ENCODE results near the gene PLEKHA7.

PLEKHA7 gene

DNA sequence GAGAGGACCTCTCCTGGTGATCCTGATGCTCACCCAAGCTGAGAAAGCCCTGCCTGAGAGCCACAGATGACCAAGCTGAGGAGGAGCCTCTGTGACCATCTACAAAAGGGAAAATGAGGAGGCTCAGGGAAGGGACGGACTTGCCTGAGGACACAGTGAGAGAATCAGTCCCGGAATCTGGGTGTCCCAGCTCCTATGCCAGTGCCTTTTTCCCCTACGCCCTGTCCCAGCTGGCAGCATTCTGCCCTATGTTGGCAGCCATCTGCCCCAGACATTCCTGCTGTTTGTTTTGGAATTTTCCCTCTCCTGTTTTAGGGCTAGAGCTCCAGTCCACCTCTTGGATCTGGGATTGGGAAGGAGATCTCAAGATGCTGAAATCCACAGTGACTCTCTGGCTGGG, 221.2 kb downstream of the PLEKHA7 start:
- no peak for DNase-seq (ENCODE audit: low read depth in 2 of 3, low spot score in 2 of 3)

DNA sequence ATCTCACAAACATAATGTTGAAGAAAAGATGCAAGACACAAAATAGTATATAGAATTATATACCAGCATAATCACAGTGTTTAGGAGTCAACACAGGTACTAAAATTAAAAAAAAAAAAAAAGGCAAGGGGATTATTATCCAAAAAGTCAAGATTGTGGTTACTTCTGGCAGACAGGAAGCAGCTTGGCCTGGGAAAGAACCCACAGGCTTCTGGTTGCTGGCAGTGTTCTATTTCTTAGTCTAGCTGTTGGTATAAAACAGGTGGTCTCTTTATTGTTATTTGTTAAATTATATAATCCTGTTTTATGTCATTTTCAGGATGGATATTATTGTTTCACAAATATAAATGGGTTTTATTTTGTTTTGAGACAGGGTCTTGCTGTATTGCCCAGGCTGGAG, 221.8 kb downstream of the PLEKHA7 start:
- no peak for DNase-seq (ENCODE audit: low read depth in 2 of 3, low spot score in 2 of 3)

DNA sequence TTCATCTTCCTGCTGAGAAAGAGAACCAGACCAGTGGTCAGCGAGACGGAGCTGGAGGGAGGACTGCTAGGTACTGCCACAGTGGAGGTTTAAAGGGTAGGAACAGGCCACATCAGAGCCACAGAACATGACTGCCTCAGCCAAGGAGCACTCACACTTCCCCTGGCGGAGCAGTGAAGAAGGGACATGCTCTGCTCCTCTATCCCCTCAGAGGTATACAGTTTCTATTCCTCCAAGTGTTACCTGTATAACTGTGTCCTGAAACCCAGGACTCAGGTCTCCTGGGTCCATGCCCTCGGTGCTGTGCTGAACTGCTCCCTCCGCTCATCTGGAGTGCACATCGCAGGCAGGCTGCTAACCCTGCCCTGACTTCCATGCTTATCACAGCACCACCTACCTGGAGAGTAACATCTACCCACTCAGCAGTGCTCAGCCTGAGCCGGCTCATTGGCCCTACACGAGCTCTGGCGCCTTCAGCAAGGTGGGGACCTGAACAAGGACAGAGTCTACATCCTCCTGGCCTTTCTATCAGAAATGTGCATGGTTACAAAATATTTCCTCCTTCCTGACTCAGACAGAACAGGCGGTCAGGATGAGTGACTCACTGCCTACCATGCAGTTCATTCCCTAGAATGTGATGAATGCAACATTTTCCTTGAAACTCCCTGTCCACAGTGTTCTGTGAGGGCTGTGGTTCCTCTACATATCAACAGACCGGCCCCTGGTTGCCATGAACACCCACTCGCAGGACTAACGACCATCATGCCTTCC, 222.8 kb downstream of the PLEKHA7 start:
- DNase-seq (ENCODE audit: low read depth in 2 of 3, low spot score in 2 of 3), result no peak

DNA sequence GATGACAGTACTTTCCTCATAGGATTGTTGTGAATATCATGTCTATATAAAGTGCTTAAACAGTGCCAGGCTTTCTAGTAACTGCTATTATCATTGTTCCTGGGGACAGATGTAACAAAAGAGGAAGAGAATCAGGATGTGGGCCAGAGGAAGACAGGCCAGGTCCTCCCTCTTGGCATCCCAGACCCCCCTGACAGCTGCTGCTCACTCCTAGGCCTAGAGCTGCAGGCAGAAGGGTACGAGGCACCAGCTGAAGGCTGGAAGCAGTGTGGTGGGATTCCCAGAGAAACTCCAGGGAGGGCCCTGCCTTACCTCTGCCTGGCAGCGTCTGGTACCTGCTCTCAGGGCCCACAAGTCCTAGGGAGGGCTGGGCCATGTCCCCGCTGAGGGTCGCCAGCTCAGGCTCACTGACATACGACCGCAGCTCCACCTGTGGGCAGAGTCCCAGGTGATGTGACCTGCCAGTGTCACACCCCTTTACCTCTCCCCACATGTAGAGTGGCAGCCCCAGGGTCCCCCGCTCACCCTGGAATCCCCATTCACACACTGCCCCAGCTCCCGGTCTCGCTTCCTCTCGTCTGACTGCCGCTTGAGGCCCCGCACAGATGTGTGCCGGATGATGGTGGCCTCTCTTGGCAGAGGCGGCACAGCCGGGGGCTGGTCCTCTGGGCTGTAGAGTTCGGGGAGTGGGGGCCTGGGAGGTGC, 223.6 kb downstream of the PLEKHA7 start:
- no peak for DNase-seq (ENCODE audit: low read depth in 2 of 3, low spot score in 2 of 3)

DNA sequence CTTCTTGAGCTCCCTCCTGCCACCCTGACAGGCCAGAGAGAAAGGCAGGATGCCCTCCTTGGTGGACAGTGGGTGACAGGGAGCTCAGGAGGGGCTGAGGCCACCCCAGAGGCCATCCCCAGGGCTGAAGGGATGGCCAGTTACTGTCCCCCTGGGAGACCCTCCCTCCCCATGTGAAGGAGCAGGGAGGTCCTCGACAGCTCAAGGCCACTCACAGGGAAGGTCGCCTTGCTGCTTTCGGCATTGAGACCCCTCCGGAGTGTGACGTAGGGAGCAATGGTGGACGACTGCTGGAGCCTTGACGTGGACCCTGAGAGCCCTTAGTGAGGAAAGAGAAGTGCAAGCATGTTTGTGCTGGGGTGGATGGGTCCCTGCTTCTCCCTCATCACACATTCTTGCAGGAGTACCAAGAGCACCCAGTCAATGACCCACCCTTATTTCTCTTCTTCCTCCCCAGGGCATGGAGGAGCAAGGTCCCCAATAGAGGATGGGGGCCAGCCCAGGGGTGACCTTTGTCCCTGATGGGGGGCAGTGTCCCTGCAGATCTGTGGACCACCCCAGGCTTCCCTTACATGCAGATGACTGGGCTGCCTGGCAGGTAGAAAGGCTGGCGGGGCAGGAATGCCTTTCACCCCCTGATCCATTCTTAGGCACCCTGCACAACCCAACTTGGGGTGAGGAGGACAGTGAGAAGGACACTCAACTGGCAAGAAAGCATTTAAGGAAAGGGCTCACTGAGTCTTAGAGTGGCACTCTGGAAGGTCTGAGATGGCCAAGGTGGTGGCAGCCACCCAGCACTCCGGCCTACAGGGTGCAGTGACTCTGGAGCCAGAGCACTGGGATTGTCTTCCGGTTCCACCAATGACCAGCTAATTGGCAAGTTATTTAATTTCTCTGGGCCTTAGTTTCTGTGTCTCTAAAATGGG, 224.4 kb downstream of the PLEKHA7 start:
- no peak for DNase-seq (ENCODE audit: low read depth in 2 of 3, low spot score in 2 of 3)

DNA sequence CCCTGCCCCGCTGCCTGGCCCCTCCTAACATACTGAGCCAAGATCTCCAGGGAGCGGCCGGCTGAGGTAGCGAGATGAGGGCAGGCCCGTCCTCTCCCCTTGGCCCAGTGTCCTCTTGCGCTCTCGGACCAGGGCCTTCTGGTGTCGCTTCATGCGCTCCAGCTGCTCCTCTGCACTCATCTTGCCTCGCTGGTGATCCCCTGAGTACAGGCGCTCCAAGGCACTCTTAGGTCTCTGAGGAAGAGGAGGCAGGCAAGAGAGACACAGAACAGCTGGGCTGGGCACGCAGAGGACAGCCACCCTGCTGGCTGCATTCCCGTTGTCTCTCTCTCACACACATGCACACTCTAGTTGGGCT, 225.2 kb downstream of the PLEKHA7 start:
- no peak for DNase-seq (ENCODE audit: low read depth in 2 of 3, low spot score in 2 of 3)

DNA sequence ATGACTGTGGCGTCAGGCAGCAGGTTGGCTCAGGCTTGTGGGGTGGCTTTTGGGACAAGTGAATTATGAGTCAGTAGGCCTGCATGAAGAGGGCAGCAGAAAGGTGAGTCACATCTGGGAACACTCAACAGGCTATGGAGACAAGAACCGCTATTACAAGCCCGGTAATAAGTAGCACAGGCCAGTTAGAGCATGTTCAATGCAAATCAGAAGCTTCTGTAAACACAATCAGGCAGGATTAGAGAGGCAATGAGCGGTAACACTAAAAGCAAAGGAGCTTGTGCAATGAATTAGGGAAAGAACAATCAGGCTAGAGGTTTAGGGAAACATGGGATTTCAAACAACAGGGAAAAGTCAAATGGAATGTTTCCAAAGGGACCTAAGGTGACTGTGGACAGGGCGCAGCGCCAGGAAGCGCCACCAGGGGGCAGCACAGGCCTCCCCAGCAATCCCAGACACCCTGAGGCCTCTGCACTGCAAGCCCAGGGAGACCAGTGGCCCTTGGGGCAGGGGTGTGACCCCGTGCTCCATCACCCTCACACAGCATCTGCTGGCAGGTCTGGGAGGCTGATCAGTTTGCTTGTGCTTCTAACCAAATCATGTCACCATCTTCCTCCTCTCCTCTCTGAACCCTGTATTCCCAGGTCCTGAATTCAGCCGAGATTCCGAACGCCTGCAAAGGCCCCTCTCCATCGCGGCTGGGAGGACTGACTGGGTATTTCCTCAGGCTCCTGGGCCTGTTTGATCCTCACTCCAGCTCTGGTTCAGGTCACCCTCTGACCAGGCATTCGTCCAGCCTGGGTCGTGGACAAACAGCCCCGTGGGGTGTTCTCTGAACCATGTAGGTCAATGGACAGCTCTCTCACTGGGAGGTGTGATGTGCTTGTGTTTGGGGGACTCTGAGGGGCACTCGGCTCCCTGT, 225.8 kb downstream of the PLEKHA7 start:
- peak; percentile 14 to 55 (median 55) for DNase-seq (ENCODE audit: low read depth in 2 of 3, low spot score in 2 of 3)

DNA sequence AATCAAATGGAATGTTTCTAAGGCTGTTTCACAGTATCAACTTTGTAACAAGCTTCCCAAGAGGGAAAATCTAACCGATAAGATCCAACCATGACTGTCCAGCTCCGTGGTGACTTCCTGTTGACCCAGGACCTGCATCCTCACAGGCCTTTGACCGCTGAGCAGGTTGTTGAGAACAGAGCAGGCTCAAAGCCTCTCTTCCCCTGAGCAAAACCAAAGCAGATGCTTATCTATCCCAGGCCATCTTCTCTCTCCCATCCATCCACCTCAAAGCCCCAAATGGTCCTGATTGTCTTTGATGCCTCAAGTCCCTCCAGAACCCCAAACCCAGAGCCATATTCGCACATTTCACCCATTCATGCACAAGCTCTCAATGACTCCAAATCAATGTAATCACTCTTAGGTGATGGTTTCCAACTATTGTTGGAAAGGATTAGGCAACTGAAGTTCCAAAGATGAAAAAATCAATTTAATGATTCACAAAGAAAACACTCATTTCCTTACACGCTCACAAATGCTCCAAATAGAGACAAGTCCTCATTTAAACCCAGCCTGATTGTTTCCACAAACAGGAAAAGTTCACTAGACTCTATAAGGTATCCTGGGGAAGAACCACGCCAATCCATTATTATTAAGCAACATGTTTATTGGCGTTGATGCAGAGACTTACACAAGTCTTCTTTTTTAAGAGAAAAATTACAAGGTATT, 227.0 kb downstream of the PLEKHA7 start:
- no peak for DNase-seq (ENCODE audit: low read depth in 2 of 3, low spot score in 2 of 3)

DNA sequence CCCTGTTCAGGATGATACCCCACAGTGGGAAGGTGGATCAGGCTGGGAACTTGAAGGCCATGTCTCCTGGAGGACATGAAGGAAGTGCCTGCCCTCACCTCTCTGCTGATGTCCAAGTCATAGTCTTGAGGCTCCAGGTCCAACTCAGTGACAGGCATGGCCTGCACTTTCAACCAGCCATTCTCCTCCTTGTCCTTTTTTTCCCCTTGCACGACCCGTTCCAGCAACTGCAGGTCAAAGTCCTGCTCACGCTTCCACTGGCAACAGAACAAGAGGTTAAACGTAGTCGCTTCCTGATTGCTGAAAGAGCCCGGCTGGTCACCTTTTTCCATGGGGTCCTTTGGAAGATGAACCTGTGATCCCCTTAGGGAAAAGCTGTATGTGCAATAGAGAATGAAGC, 228.1 kb downstream of the PLEKHA7 start:
- DNase-seq (ENCODE audit: low read depth in 2 of 3, low spot score in 2 of 3), result no peak

DNA sequence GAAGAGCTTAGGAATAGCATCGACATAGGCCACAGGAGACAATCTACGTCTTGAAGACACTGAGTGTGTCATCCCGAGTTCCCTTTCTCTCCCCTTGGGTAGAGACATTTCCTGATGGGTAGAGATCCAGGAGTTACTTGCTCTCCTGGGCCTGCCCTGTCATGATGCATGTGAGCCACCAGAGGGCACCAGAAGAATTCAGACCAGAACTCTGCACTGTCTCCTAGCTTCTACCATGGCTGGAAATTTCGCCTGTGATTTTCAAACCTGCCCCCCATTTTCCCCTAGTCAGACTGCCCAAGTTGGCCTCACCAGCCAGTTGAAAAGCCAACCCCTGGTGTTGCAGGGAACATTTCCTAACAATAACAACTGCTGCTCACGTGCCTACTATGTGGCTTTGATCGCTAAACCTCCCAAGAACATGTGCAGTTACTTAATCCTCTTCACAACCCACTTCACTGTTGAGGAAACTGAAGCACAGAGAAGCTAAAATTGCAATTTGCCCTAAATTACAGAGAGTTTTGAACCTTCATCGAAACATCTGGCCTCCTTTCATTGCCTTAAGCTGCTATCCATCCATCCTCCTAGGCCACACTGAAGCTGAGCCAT, 228.6 kb downstream of the PLEKHA7 start:
- DNase-seq (ENCODE audit: low read depth in 2 of 3, low spot score in 2 of 3), result peak in 2 of 3 experiments; percentile 22 to 26

DNA sequence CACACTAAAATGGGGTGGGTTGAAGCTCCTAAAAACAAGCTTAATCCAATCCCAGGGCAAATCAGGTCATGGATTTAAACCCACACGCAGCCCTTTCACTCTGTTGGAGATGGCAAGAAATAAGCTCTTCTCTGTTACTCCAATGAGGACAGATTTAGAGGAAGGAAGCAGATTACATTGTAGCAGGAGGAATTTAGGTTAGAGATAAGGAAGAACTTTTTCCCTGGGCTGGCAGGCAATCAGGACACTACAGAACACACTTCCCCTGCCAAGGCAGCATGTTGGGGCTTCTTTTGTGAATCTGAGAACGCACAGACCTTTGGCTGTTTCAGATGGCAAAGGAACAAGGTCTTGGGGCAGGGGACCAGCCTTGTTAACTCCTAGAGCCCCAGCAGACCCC, 229.5 kb downstream of the PLEKHA7 start:
- DNase-seq (ENCODE audit: low read depth in 2 of 3, low spot score in 2 of 3), result no peak

DNA sequence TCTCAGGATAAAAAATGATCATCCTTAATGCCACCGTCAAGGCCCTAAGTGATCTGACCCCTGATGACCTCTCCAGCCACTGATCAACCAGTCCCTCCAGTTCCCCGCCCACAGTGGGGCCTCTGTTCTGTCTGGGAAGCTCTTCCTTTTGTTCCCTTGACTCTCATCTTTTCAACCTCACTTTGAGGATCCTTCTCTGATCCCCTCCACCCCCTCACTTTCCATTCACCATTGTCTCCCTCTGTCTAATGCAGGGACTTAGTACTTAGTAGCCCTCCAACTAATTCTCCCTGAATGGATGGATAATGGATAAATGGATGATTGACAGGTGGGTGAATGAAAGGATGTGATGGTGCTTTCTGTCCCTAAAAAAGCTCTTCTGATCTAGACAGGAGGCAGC, 230.1 kb downstream of the PLEKHA7 start:
- no peak for DNase-seq (ENCODE audit: low read depth in 2 of 3, low spot score in 2 of 3)

DNA sequence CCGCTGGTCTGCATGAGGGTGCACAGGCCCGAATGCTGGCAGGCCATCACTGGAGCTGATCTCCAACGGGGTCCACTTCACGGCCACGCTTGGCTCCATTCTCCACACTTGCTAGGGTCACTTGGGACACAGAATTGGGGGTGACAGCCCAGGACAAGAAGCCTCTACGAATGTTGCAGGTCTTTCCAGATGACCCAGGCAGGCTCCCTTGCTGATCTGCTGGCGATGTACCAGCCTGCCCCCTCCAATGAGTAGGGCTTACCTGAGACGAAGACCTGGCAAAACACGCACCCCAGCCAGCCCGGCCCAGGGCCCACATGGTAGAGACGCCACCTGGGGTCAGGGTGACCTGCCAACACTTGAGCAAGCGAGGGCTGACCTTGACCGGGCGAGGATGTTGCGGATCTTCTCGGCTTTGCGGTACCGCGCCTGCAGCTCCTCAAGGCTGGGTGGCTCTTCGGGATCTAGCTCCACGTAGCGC, 230.9 kb downstream of the PLEKHA7 start:
- no peak for DNase-seq (ENCODE audit: low read depth in 2 of 3, low spot score in 2 of 3)

DNA sequence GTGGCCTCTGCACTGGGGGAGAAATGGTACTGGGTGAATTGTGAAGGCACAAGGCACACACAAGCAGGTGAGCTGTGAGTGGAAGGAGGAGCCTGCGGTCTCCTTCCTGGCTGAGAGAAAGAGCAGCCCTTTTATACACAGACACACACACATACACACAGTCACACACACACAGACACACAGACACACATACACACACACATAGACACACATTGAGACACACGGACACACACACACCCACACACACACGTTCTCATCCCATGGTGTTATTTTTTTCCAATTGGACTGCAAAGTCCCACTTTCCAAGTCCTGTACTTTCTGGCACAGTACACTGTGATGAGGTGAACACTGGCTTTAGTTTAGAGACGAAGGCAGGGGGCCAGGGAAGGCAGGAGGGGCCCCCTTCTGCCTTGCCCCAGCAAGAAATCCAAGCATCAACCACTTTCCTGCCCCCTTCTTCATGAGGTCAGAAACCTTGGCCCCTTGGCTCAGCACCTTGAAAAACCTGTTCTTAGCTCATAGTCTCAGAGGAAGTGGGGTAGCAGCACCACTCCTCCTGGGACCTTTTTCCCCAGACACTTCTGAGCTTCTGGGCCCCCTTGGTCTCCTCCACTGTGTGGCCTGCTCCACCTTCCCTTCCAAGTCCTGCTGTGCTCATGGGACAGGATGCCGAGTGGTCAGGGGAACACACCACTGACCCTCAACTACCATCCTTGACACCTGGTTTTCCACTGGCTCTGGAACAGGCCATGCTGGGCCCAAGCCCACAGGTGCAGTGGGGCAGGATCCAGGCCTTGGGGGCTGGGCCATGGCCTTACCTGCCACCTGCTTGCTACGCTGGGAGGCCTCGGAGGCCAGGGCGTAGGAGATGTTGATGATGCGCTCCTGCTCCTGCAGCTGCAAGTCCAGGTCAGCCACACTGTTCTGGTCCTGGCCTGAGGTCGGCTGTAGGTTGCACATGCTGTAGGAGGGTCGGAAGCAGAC, 232.0 kb downstream of the PLEKHA7 start:
- no peak for DNase-seq (ENCODE audit: low read depth in 2 of 3, low spot score in 2 of 3)

DNA sequence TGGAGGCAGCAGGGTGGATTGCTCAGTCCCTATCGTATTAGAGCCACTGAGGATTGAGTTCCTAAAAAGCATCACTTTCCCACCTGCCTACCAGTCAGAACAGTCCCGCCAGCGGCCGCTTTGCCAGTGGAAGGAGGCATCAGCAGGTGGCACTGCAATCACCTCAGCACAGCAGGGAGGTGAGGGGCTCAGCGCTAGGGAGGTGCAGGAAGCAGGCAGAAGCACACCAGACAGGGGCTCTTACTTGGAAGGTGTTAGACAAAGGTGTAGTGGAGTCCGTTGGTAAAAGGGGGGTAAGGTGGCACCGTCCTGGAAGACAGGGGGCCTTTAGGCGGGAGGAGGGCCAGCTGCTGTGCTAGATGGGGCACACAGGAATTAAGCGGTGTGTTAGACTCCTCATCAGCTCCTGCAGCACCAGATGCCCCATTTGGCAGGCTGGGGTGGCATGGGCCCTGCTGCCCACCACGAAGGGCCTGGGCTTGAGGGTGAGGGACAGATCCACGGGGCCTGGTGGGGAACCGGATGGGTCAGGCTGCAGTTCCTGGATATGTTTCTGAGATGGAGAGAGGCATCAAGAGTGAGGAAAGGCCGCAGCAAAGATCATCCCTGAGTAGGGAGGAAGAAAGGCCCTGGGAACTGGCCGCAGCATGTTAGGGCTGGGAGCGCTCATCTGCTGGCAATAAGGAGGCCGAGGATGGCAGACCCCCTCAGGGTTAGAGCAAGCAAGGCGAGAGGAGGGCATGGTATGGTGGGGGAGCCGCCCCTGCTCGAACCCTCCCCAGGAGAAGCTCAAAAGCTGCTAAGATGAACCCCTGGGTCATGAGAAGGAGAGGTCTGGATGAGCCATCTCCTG, 233.3 kb downstream of the PLEKHA7 start:
- DNase-seq (ENCODE audit: low read depth in 2 of 3, low spot score in 2 of 3), result no peak

DNA sequence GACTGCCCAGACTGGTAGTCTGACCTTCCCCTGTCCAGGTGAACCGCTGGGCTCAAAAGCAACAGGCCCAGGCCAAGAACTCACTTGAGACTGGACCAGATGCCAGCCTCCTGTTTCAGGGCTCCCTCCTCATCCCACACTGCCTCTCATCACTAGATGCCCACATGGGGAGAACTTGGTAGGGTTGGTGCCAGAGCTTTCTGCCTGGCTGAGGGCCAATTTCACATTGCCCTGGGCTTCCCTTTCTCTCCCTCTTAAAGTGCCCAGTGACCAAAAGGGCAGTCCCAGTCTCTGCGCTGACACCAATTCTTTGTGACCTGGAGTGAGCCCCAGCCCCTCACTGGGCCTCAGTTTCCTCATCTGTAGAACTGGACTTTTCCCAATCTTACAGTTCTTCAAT, 234.1 kb downstream of the PLEKHA7 start:
- DNase-seq (ENCODE audit: low read depth in 2 of 3, low spot score in 2 of 3), result no peak

DNA sequence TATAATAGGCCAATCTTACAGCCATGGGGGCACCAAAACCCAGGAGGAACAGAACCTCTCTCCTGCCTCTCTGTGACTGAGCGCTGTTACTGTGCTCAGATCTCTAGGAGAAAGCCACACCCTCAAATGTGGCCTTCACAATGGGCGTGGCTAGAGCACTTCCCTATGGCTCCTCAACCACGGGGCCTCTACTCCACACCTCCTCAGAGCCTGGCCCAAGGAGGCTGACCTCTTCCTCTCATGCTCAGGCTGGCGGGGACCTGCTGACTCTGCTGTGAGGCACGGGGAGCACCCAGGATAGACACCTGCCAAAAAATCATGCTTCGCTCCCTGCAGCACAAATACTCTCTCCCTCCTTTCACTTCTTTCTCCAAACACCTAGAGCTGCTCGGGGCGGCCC, 234.8 kb downstream of the PLEKHA7 start:
- DNase-seq (ENCODE audit: low read depth in 2 of 3, low spot score in 2 of 3), result no peak
